IPS-NIHi7 (cell line): ENCODE measurements around the gene CREG2.
A peak's percentile ranks its signal among the peaks of the same experiment; 100 is the strongest.

Source experiments
- DNase-seq: peaks from one replicate; pipeline ENCODE4 v3.0.0; 2012; ENCODE audit warnings: mixed read lengths; ENCODE audit errors: extremely low spot score

The CREG2 gene, protein sequence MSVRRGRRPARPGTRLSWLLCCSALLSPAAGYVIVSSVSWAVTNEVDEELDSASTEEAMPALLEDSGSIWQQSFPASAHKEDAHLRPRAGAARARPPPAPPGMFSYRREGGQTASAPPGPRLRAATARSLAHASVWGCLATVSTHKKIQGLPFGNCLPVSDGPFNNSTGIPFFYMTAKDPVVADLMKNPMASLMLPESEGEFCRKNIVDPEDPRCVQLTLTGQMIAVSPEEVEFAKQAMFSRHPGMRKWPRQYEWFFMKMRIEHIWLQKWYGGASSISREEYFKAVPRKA

DNA sequence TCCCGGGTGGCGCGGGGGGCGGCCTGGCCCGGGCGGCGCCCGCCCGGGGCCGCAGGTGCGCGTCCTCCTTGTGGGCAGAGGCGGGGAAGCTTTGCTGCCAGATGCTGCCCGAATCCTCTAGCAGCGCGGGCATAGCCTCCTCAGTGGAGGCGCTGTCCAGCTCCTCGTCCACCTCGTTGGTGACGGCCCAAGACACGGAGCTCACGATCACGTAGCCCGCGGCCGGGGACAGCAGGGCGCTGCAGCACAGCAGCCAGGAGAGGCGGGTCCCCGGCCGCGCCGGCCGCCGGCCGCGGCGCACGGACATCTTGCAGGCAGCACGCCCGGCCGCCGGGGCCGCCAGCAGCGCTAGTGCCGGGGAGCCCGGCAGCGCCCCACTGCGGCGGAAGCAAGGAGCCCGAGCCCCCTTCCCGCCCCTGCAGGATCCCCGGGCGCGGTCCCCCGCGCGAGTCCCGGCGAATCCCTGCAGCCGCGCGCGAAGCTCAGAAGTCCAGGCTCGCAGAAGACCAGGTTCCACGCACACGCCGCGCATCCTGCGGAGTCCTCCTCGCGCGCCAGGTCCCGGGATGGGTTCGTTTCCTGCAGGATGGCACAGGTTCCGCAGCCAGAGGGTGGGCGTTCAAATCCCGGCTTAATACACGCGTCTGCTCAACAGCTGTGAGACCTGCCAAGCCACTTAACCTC is at the start of gene CREG2:
TSS of gene CREG2 (minus strand) at position 353 of the 684 bp plus-strand sequence. CDS start at position 307, 46 bp downstream.
- DNase-seq = peak; percentile 89

GRCh38 chr2:101435001-101435862 is 47.9 kb upstream of the CREG2 start:
- peak; percentile 67 for DNase-seq

DNA sequence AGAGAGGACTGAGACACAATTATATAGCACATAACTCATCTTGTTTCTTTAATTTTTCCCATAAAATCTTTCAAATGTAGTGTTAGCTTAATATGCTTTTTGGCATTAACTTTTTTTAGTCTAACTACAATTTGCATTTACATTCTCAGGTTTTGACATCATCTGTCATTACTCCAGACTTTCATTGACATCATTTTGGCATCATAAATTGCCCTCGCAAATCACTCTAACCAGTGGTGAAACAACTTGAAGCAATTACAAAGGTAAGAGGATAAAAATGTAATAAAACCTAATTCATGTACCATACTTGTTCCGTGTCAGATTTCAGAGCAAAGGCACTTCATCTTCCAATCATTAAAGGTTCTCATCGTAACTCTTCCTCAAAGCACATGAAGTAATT is 46.2 kb upstream of the CREG2 start:
- no peak for DNase-seq

DNA sequence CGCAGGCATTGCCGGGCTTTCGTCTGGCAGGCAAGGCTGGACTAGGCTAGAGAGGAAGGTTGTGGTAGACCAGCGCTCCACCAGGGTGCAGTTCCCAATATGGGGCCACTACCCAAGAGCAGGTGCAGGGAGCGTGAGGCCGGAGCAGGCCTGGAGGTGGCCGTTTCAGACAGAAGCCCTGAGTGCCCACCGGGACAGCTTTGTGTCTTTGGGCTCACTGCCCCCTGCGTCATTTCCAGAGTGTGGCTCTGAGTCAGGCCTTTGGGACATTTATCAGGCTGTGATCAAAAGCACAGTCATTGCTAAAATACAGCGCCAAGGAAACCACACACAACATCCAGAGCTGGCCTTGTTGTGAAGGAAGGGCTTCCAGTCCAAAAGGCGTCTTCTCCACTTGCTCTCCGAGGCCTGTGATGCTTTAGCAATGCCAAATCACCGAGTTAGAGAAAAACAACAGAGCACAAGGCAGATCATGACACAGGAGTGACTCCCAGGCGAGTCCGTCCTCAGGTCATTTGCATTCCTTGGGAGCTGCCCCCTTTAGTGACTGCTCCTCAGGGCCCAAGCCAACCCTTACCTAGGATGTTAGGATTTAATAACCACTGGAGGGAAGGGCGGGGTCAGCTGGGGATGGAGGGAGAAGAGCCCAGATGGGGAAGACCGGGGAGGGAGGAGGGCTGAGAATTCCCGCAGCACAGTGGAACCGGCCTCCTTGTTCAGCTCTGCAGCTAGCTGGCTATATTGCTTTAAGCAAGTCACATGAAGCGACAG is 45.3 kb upstream of the CREG2 start:
- DNase-seq = no peak

DNA sequence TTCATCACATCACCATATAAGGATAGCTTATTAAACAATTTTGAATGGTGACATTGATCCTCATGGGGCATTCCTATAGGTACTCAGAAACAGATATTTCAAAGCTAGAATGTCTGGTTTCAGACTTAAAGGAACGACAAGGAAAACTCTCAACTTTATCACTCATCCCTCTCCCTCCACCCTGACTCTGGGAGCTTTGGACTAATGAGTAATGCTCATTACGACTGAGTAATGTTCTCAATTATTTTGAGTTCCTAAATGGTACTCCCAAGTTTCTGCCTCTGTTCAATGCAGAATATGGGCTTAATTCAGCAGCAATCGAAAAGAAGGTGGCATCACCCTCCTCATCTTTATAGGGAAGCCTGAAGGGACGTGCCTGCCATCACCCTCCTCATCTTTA is 44.2 kb upstream of the CREG2 start:
- DNase-seq = no peak

GRCh38 chr2:101430156-101430555 is 42.9 kb upstream of the CREG2 start:
- no peak for DNase-seq

DNA sequence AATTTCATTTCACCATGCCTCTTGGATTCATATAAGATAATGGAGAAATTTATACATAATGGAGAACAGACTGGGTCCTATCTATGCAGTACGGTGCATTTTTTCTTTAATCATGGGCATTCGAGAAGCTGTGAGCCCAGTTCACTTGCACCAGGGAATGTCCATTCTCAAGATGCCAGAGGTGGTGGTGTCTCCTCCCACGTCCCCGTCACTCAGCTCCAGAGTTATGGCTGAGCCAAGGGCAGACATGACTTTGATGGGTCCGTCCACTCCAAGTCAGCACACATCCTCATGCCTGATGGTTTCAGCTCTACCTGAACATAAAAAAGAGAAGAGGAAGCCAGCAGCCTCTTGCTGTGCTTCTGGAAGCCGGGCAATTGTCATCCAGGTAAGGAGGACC is 42.1 kb upstream of the CREG2 start:
- DNase-seq = no peak

- no peak for DNase-seq
Measured at GRCh38 chr2:101428422-101429176, 41.3 kb upstream of the CREG2 start.

- no peak for DNase-seq
Measured at GRCh38 chr2:101427743-101428142, 40.4 kb upstream of the CREG2 start.

GRCh38 chr2:101427240-101427639 is 39.9 kb upstream of the CREG2 start:
- no peak for DNase-seq

GRCh38 chr2:101426822-101427221 is 39.5 kb upstream of the CREG2 start:
- no peak for DNase-seq

DNA sequence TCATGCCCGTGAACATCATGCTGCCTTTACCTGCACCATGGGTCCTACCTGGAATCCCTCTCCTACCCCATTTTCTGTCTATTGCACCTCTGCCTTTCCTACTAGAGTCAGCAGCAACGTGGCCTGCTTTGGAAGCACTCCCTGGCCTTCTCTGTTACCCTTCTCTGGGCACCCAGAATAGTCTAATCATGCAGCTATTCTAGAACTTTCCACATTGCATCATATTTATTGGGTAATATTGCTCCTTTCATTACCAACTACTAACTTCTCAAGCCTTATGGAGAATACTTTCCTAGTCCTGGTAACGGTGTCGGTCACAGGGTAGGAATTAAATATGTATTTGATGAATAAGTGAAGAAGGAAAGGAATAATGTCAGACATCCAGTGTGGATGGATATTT is 33.3 kb upstream of the CREG2 start:
- DNase-seq = no peak

- DNase-seq = peak; percentile 73
Measured at GRCh38 chr2:101419096-101419663, 31.9 kb upstream of the CREG2 start.

DNA sequence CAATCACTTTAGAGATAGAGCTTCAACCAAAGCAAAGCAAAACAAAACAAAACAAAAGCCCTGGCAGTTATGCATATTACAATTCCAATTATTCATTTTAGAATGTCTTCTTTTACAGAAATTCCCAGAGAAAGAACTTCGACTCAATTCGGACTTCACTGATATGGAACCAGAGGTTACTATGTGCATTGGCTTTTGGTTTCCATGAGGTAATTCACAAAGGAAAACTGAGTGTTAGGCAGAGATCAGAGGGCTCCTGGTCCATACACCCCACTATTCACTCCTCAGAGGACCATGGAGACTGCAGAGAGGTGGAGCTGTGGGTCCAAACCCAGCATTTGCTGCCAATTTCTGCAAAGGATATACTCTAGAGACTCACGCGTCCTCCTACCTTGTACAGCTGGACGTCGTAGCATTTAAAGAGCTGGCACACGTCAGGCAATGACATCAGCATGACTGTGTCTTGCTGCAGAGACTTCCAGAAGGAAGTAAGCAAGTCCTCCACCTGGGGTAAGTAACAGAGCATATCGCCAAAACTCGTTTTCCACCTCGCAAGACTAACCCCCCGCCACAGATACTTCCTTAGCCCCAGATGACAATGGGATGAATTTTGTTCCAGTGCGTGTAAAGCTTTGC is 31.3 kb upstream of the CREG2 start:
- DNase-seq = no peak

DNA sequence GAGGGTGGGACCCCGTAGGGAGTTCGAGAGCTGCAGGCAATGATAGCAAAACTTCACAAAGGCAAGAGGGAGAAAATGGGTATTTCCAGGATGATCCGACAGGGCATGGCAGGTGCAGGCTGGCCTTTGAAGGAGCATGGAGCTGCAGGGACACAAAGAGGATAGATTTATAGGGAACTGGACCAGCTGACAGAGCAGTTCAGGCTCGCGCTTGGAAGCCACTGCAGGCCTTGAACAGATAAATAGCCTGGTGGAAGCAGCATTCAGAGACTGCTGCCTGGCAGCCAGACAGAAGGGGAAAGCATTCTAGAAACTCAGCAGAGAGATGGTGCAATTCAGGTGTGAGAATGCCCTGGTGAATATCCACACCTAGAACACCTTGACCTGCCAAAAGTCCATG is 29.3 kb upstream of the CREG2 start:
- DNase-seq = no peak

- no peak for DNase-seq
Measured at GRCh38 chr2:101415884-101416283, 28.6 kb upstream of the CREG2 start.

GRCh38 chr2:101415220-101415619 is 27.9 kb upstream of the CREG2 start:
- DNase-seq = no peak

DNA sequence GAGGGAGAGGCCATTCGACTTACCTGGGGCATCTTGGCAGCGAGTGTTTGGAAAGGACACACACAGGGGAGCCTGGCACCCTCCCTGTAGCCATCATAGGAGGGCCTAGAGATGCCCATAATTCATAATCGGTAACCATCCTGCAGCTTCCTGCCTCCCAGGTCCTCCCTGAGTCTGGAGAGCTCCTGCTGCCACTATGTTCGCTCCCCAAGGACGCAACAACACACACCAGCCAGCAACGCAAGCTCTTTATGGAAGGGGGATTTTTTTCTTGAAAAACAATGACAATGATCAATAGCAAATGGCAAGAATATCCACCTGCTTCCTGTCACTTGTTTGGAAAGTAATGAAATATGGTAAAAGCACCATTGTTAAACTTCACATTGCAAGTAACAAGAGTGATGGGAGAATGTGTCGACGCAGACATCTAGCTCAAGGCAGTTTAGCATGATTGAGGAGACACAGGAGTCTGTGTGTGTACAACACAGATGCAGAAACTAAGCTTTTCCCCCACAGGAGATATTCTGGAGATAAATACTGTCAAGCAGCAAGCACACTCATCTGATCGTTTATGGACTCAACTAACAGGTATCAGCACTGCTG is 24.9 kb upstream of the CREG2 start:
- DNase-seq = no peak

DNA sequence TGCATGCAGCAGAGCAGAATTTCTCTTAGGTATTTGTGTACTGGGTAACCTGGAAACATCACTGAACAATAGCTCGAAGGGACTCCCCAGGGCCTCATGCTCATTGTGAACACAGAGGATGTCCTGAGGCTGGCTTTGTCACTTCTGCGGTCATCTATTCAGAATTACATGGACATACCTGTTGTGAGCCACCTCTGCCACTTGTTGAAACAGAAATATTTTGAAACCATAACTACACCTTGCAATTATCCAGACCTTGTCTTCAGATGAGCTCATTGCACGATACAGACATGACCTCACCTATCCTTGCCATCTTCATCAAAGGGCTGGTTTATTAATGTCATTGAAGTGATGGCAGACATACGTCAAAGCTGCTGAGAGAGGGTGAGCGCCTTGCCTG is 23.4 kb upstream of the CREG2 start:
- no peak for DNase-seq

DNA sequence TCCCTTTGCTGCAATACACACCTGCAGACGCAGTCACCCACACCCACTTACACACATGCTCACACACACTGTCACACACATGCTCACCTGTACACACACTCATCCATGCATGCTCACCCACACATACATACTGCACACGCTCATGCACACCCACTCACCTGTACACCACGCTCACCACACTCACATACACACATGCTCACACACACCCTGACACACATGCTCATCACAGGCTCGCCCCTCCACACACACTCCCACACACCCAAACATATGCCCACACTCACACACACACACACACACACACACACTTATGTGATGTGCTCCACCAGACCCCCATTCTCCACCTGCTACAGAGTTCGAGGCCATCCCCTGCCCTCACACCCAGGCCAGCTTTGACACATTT is 22.8 kb upstream of the CREG2 start:
- DNase-seq = no peak
